Right renal pelvis (tissue), 4 donors: ENCODE results near the gene WDFY2. TPM values are rescaled to one million over a fixed set of nuclear protein-coding genes. Genes with fewer than 3 reads are reported as not detected.
"Not testable (repeated sequence)": the region's sequence is repeated elsewhere in the genome, so short reads cannot be mapped to it uniquely, and the experiment has no call there.

Experiments
- DNase-seq, 4 donors: peaks; one replicate each; pipeline ENCODE4 v3.0.0-alpha.2; 2013; ENCODE audit warnings: low read depth in 4 of 4, low spot score in 3 of 4, missing footprints in 1 of 4
- polyA plus RNA-seq, 4 donors: library from polyadenylated mRNA; unstranded; fragments of 120-200 nt; gene quantifications; one replicate each; pipeline ENCODE4 v1.2.1, GENCODE V29; 2013; ENCODE audit not compliant: insufficient read length in 4 of 4

Gene WDFY2
- polyA plus RNA-seq, 4 donors, result 11.3 to 15.0 (median 12.5) TPM

- DNase-seq, result no peak
These were observed 44.0 kb downstream of the WDFY2 start for GRCh38 chr13:51628059-51628852.

- no peak for DNase-seq
These were observed 45.4 kb downstream of the WDFY2 start for GRCh38 chr13:51629491-51630287.

GRCh38 chr13:51630288-51630615 is 46.0 kb downstream of the WDFY2 start:
- no peak for DNase-seq

- no peak for DNase-seq
These were observed 48.5 kb downstream of the WDFY2 start for GRCh38 chr13:51632591-51633362.

- DNase-seq, result no peak
These were observed 51.0 kb downstream of the WDFY2 start for GRCh38 chr13:51635137-51635878.

GRCh38 chr13:51636349-51636890 is 52.2 kb downstream of the WDFY2 start:
- DNase-seq, result no peak

- no peak for DNase-seq
These were observed 53.6 kb downstream of the WDFY2 start for GRCh38 chr13:51637852-51638215.

- DNase-seq, result no peak
These were observed 54.1 kb downstream of the WDFY2 start for GRCh38 chr13:51638216-51638871.

GRCh38 chr13:51639171-51639570 is 54.9 kb downstream of the WDFY2 start:
- no peak for DNase-seq

GRCh38 chr13:51640696-51641095 is 56.4 kb downstream of the WDFY2 start:
- DNase-seq, result not testable (repeated sequence)

GRCh38 chr13:51643105-51643881 is 59.0 kb downstream of the WDFY2 start:
- DNase-seq, result no peak

GRCh38 chr13:51643882-51644281 is 59.6 kb downstream of the WDFY2 start:
- no peak for DNase-seq

- no peak for DNase-seq
These were observed 60.4 kb downstream of the WDFY2 start for GRCh38 chr13:51644654-51645053.

- DNase-seq, result no peak
These were observed 60.9 kb downstream of the WDFY2 start for GRCh38 chr13:51645154-51645650.

- DNase-seq, result no peak
These were observed 61.8 kb downstream of the WDFY2 start for GRCh38 chr13:51645761-51646670.

- DNase-seq, result no peak
These were observed 62.8 kb downstream of the WDFY2 start for GRCh38 chr13:51647067-51647466.

- not testable (repeated sequence) for DNase-seq
These were observed 67.9 kb downstream of the WDFY2 start for GRCh38 chr13:51652193-51652592.
